ENCODE results near the gene FXN.

DNA sequence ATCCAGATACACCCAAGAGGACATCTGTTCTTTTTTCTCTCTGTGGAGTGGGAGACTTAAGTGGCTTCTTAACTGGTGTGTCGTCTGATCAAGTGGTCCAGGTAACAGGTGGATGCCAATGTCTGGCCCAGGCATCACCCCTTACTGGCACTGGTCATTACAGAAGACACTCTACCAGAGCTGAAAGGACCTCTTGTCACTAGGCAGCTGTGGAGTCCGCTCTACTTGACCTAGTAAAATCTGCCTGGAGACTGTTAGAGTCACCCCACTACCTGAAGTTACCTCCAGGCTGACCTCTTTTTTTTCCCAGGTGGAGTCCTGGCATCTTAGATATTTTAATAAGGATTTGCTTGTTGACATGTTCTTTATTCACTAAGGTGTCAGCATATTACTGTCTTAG is 22.5 kb downstream of the FXN start:
- TF ChIP-seq POLR2A (IDR thresholded peaks at IDR 0.05): no peak
- TF ChIP-seq, protein P1, sequence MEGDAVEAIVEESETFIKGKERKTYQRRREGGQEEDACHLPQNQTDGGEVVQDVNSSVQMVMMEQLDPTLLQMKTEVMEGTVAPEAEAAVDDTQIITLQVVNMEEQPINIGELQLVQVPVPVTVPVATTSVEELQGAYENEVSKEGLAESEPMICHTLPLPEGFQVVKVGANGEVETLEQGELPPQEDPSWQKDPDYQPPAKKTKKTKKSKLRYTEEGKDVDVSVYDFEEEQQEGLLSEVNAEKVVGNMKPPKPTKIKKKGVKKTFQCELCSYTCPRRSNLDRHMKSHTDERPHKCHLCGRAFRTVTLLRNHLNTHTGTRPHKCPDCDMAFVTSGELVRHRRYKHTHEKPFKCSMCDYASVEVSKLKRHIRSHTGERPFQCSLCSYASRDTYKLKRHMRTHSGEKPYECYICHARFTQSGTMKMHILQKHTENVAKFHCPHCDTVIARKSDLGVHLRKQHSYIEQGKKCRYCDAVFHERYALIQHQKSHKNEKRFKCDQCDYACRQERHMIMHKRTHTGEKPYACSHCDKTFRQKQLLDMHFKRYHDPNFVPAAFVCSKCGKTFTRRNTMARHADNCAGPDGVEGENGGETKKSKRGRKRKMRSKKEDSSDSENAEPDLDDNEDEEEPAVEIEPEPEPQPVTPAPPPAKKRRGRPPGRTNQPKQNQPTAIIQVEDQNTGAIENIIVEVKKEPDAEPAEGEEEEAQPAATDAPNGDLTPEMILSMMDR (IDR thresholded peaks at IDR 0.05 in 8 of 11, conservative IDR thresholded peaks at IDR 0.05 in 3 of 11): no peak
